ENCODE results near the gene RAB11B.
A peak's percentile ranks its signal among the peaks of the same experiment; 100 is the strongest.
"Not testable (repeated sequence)": the region's sequence is repeated elsewhere in the genome, so short reads cannot be mapped to it uniquely, and the experiment has no call there.

RAB11B gene

GRCh38 chr19:8441725-8442544 lies 51.8 kb downstream of the RAB11B start:
- no peak for DNase-seq

GRCh38 chr19:8444140-8444676 lies 54.0 kb downstream of the RAB11B start:
- not testable (repeated sequence) for DNase-seq

GRCh38 chr19:8444677-8445487 lies 54.7 kb downstream of the RAB11B start, which contains the start of gene HNRNPM:
Gene HNRNPM, plus strand, starts transcription at chr19:8444975. Its CDS starts 24 bp downstream, at chr19:8444999.
- DNase-seq: peak; percentile 100

GRCh38 chr19:8445488-8446001 lies 55.4 kb downstream of the RAB11B start:
- DNase-seq: peak; percentile 35

GRCh38 chr19:8446061-8446709 lies 56.0 kb downstream of the RAB11B start:
- DNase-seq: no peak

GRCh38 chr19:8449830-8450229 lies 59.7 kb downstream of the RAB11B start:
- no peak for DNase-seq

GRCh38 chr19:8451377-8451776 lies 61.2 kb downstream of the RAB11B start:
- DNase-seq: no peak

GRCh38 chr19:8451885-8452284 lies 61.7 kb downstream of the RAB11B start:
- no peak for DNase-seq

- DNase-seq: no peak
Observed at GRCh38 chr19:8452446-8453123, 62.4 kb downstream of the RAB11B start.

- no peak for DNase-seq
Observed at GRCh38 chr19:8453616-8454015, 63.5 kb downstream of the RAB11B start.

All from effector CD8-positive, alpha-beta T cell (primary cell).